WI38 (cell line): ENCODE results near the gene FICD.

Experiments
- H3K4me3 ChIP-seq: 2 replicates; pipeline ENCODE4 v1.5.1; 2011; ENCODE audit warnings: low read depth, mild to moderate bottlenecking, control low read depth, low read length
- TF ChIP-seq, protein P1 (sequence below): IDR thresholded peaks from 2 replicates; pipeline ENCODE4 v1.5.1; 2012; ENCODE audit warnings: low read depth, mild to moderate bottlenecking, control low read depth, low read length

FICD gene

GRCh38 chr12:108559748-108560147 lies 44.7 kb downstream of the FICD start:
- TF ChIP-seq, protein P1, sequence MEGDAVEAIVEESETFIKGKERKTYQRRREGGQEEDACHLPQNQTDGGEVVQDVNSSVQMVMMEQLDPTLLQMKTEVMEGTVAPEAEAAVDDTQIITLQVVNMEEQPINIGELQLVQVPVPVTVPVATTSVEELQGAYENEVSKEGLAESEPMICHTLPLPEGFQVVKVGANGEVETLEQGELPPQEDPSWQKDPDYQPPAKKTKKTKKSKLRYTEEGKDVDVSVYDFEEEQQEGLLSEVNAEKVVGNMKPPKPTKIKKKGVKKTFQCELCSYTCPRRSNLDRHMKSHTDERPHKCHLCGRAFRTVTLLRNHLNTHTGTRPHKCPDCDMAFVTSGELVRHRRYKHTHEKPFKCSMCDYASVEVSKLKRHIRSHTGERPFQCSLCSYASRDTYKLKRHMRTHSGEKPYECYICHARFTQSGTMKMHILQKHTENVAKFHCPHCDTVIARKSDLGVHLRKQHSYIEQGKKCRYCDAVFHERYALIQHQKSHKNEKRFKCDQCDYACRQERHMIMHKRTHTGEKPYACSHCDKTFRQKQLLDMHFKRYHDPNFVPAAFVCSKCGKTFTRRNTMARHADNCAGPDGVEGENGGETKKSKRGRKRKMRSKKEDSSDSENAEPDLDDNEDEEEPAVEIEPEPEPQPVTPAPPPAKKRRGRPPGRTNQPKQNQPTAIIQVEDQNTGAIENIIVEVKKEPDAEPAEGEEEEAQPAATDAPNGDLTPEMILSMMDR: no peak
- peak overlapping the region; percentile 99 for H3K4me3 ChIP-seq

- peak overlapping the region; percentile 99 for H3K4me3 ChIP-seq
- TF ChIP-seq, protein P1: no peak
Observed at GRCh38 chr12:108560321-108560721, 45.2 kb downstream of the FICD start.

GRCh38 chr12:108560752-108561719 lies 46.0 kb downstream of the FICD start, which contains the start of gene SART3:
Gene SART3 (minus strand): TSS chr12:108561173. CDS start chr12:108561154, 19 bp downstream.
- TF ChIP-seq, protein P1: no peak
- H3K4me3 ChIP-seq: peak within 1 kb of the TSS; percentile 99

GRCh38 chr12:108561852-108562347 lies 46.8 kb downstream of the FICD start:
- H3K4me3 ChIP-seq: peak overlapping the region; percentile 99
- TF ChIP-seq, protein P1: no peak

- TF ChIP-seq, protein P1: no peak
- H3K4me3 ChIP-seq: peak within 1 kb of the TSS; percentile 99
Observed at GRCh38 chr12:108562348-108563135, 47.5 kb downstream of the FICD start, which contains the start of gene ISCU. Gene ISCU (plus strand): TSS chr12:108562596. CDS start chr12:108562623, 27 bp downstream.

- H3K4me3 ChIP-seq: peak overlapping the region; percentile 97
- TF ChIP-seq, protein P1: peak; percentile 85
Observed at GRCh38 chr12:108563136-108563803, 48.2 kb downstream of the FICD start.
